Left ventricle myocardium superior (tissue), 1 donor: ENCODE measurements around the gene HDAC6. TPM values are rescaled to one million over a fixed set of nuclear protein-coding genes. Genes with fewer than 3 reads are reported as not detected.
A peak's percentile ranks its signal among the peaks of the same experiment; 100 is the strongest.

Experiments used
- ATAC-seq: fragments of 200-7000 bp; cut with Tn5 transposase; one replicate; pipeline ENCODE4 v1.9.1; 2020; ENCODE audit warnings: mild to moderate bottlenecking, moderate library complexity
- DNase-seq: peaks from one replicate; pipeline ENCODE4 v3.0.0-alpha.2; 2020
- intact Hi-C: fragments of 100-400 bp; cut with micrococcal nuclease; formaldehyde crosslinking; loops from one replicate; pipeline ENCODE4 v1.11.0; 2022
- total RNA-seq: library from RNA; stranded (reverse); fragmentation: NEBNext Ultra II Directional; extraction: Animal tissue kit (Norgen Biotek cat#: 25700); gene quantifications from one replicate; pipeline ENCODE4 v1.2.1, GENCODE V29; 2021
- donor health status: DM: no; HTN: yes; CAD: no; lungs with severe emphysema.

HDAC6 gene
- total RNA-seq, 1 donor from 2014 or later, result 44.4 TPM

GRCh38 chrX:48787505-48788443 is 14.1 kb upstream of the HDAC6 start:
- ATAC-seq, result no peak
- DNase-seq, result no peak

GRCh38 chrX:48789366-48790220 is 12.3 kb upstream of the HDAC6 start:
- intact Hi-C loops, result no loop called here
- DNase-seq (no peak), ATAC-seq (no peak)

More at GRCh38 chrX:48787505-48788443, 14.1 kb upstream of the HDAC6 start:
- intact Hi-C loops, result no loop called here

- DNase-seq (no peak), ATAC-seq (no peak)
- intact Hi-C loops, result no loop called here
Observed at GRCh38 chrX:48790477-48790876, 11.4 kb upstream of the HDAC6 start.

GRCh38 chrX:48791063-48791820 is 10.6 kb upstream of the HDAC6 start:
- intact Hi-C loops, result no loop called here
- ATAC-seq (no peak), DNase-seq (no peak)

- ATAC-seq (no peak), DNase-seq (no peak)
- intact Hi-C loops, result no loop called here
Observed at GRCh38 chrX:48792219-48792618, 9.6 kb upstream of the HDAC6 start.

GRCh38 chrX:48793935-48794334 is 7.9 kb upstream of the HDAC6 start:
- intact Hi-C loops, result no loop called here
- DNase-seq (no peak), ATAC-seq (no peak)

- intact Hi-C loops, result no loop called here
- ATAC-seq (no peak), DNase-seq (no peak)
Observed at GRCh38 chrX:48794340-48794910, 7.4 kb upstream of the HDAC6 start.

GRCh38 chrX:48794911-48795515 is 6.9 kb upstream of the HDAC6 start:
- intact Hi-C loops, result no loop called here
- ATAC-seq, result no peak
- no peak for DNase-seq

- ATAC-seq (no peak), DNase-seq (no peak)
- intact Hi-C loops, result no loop called here
Observed at GRCh38 chrX:48798318-48798717, 3.5 kb upstream of the HDAC6 start.

- intact Hi-C loops, result no loop called here
- ATAC-seq (no peak), DNase-seq (no peak)
Observed at GRCh38 chrX:48800574-48801279, 1.1 kb upstream of the HDAC6 start.

GRCh38 chrX:48802089-48802904 is 430 bp downstream of the HDAC6 start:
- intact Hi-C loops, result no loop called here
- peak; percentile 68 for ATAC-seq
- DNase-seq, result peak; percentile 84

- ATAC-seq, result no peak
- no peak for DNase-seq
- intact Hi-C loops, result no loop called here
Observed at GRCh38 chrX:48802905-48803200, 986 bp downstream of the HDAC6 start.

- no peak for ATAC-seq
Observed at GRCh38 chrX:48806081-48806480, 4.2 kb downstream of the HDAC6 start.

GRCh38 chrX:48813644-48814043 is 11.8 kb downstream of the HDAC6 start:
- ATAC-seq, result no peak
- DNase-seq, result no peak
- intact Hi-C loops, result no loop called here

More at GRCh38 chrX:48806081-48806480, 4.2 kb downstream of the HDAC6 start:
- no peak for DNase-seq
- intact Hi-C loops, result no loop called here

GRCh38 chrX:48814722-48815121 is 12.9 kb downstream of the HDAC6 start:
- DNase-seq (no peak), ATAC-seq (no peak)
- intact Hi-C loops, result no loop called here

GRCh38 chrX:48815266-48815665 is 13.4 kb downstream of the HDAC6 start:
- ATAC-seq (no peak), DNase-seq (no peak)
- intact Hi-C loops, result no loop called here

GRCh38 chrX:48816014-48816810 is 14.3 kb downstream of the HDAC6 start:
- ATAC-seq, result no peak
- no peak for DNase-seq
- intact Hi-C loops, result no loop called here
